ENCODE measurements around the gene FAM120B.

Gene FAM120B

DNA sequence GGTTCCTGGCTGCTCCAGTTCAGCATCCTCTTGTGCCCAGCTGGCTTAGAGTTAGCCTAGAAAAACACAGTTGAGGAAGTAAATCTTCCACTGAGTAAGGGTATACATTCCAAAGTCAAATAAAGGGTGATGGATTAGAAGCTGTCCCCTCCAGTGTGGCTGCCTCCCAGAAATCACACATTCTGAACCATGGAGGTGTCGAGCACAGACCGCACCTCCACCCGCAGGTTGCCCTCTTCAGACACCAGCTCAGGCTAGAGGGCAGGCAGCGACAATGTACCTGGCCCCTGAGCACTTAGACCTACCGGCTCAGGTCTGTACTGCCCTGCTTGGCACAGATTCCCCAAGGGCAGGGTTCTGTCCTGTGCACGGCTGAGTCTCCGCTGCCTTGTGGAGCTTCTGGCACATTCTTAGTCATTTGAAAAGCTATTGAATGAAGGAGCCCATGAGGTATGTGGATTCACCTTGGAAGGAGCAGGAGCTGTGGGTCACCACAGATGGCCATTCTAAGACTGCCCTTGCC lies 118.1 kb downstream of the FAM120B start:
- DNase-seq: no peak

DNA sequence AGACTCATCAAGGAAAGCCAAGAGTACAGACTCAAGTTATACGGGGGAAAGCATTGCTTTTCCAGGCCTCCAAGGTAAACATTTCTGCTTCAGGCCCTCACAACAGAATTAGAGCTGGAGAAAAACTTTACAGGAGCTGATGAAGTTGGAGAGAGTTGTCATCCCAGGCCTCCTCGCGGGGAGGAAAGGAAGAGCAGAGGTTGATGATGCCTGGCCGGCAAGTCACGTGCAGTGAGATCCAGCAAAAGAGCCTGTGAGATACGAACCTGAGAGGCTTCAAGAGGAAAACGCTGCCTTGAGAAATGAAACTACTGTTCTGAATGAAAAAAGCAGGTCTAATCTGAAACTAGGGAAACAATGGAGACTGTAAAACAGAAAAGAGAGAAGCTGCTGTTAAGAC lies 122.9 kb downstream of the FAM120B start:
- no peak for DNase-seq

DNA sequence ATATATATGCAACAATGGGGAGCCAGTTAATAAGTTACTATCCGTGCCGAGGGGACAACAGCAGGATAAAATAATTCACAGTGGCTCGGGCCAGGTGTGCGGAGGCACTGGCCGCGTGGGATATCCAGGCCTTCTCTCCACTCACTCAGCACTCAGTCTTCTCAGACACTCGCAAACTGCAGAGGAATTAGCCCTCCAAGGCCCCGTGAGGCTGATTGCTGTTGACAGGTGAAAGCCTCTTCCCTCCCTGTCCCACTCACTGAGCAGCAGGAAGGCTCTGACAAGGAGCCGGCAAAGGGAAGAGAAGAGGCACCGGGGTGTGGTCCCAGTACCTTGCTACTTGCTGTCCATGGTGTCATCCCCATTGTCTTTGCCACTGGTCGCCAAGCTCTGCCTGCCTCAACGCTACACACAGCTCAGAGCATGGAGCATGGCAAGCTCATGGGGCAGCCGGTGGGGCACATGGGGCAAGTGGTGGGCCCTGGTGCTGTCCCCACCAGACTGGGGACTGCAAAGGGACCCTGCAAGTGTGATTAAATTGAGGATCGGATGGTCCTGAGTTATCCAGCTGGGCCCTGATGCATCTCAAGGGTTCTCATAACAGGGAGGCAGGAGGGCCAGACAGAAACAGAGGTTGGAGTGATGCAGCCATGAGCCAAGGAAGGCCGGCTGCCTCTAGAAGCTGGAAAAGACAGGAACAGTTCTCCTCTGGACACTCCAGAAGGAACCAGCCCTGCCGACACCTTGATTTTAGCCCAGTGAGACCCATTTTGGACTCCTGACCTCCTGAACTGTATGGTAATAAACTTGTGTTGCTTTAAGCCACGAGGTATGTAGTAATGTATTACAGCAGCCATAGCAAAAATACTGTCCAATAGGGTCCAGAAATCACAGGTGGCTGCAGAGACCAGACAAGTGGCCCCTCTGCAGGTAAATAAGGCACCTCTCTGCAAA lies 126.9 kb downstream of the FAM120B start:
- no peak for DNase-seq

DNA sequence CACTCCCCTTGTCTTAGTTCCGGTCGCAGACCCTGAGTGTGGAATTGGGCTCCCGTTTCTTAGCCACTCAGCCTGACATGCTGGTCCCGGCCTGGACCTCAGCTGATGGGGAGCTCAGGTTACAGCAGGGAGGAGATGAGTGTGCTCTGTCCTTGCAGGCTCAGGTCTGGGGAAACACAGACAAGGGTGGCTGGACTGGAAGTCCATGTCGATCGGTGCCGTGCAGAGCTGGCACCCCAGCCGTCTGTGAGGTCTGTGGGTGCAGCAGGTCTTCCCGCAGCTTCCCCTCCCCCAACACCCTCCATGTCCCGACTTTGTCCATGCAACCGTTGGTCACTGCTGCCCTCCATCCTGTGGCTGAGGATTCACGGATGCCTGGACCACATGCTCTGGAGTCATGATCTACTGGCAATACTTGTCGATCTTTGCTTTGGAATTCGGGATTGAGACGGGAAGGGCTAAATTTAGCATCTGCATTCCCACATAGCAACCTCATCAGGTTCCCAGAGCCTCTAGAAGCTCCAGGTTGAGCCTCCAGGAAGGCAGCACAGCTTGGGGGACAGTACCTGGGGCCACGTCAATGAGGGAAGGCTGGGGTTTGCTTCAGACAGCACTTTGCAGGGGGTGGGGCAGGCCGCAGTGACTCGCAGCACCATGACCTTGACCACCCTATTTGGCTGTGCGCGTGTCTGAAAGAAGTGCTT lies 127.7 kb downstream of the FAM120B start:
- DNase-seq: no peak

DNA sequence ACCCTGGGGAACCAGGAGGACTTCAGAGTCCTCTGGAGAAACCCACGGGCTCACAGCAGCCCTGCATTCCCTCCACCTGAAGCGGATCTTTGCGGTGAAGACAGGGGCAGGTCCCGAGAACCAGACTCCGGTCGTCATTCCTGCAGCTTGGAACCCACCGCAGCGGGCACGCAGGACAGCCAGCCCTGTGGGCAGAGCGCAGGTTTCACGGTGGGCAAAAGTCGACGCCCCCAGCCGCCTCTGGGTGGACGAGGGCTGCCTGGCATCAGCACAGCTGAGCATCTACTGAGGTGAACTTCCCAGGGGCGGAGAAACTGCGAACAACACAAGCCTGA lies 128.2 kb downstream of the FAM120B start:
- DNase-seq: no peak

DNA sequence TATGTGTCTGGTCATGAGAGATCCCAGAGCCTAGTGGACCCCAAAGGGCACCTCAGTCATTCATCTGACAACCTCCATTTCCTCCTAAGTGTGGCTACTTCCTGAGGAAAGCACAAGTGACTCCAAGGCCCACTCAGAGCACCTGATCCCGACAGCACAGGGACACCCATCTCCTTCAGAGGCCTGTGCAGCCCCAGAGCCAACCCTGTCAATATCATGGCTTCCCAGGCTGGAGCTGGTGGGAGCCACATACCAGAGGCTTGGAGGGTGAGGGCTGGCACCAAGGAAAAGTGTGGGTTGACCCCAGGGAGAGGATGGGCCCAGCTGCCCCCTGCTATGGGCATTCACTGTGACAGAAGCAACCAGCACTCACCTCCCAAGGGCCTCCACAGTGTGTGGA lies 129.2 kb downstream of the FAM120B start:
- no peak for DNase-seq

DNA sequence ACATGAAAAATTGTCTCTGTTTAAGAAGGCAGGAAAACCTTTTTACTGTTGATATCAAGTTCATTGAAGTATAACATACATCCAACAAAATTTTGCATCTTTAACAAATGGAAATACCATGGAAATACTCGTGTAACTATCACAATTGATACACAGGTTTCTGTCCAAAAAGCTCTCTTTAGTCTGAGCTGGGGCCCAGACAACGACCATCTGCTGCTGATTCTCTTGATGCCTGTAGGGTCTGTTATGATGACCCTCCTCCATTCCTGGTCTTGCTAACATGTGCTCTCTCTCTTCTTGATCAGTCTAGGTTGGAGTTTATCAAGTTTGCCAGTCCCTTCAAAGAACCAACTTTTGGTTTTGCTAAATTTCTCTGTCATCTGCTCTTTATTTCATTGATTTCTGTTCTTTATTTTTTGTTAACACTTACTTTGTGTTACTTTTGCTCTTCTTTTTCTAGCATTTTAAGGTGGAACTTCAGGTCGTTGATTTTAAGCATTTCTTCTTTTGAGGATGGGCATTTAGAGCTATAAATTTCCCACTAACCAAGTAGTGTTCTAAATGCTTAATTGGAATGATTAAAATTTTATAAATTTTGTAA lies 129.8 kb downstream of the FAM120B start:
- DNase-seq: no peak

DNA sequence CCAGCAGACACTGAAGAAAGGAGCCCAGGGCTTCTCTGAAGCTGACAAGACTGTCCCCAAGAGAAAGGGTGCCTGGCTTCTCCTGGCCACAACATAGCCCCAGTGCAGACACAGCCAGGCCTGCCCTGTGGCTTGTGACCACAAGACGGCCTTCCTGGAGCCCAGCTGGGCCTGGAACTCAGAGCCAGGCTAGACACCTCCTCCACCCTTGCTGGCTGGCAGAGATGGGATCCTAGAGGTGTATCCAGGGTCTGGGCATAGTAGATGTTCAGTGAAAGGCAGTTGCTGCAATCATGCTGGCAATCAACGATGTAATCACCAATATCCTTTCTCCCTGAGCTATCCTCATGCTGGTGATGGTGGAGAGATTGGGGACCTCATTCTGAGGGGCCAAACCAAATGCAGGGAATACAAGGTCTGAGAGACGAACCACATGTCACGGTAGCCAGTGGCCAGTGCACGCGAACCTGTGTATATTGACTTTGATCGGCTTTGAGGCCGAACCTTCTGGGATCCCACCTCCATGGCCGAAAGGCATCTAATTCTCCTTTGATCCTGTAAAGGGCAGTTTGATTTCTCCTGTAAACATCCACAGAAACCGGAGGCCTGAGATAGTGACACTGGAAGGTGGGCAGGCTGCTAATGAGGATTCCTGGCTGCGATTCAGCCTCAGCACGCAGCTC lies 131.3 kb downstream of the FAM120B start:
- no peak for DNase-seq

DNA sequence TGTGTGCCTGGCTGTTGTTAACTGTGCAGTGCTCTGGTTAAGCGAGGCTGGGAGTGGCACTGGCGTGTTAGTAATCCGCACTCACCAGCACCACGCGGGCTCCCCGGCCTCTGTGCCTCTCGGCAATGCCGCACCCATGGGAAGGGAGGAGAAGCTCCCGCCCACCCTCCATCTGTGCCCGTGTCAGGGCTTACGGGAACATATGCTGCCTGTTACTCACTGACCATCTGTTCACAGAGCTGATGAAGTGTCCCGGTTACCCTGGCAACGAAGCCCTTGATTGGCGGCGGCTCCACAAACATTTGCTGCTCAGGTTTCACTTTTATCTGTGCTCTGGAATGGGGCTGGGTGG lies 131.8 kb downstream of the FAM120B start:
- DNase-seq: no peak

DNA sequence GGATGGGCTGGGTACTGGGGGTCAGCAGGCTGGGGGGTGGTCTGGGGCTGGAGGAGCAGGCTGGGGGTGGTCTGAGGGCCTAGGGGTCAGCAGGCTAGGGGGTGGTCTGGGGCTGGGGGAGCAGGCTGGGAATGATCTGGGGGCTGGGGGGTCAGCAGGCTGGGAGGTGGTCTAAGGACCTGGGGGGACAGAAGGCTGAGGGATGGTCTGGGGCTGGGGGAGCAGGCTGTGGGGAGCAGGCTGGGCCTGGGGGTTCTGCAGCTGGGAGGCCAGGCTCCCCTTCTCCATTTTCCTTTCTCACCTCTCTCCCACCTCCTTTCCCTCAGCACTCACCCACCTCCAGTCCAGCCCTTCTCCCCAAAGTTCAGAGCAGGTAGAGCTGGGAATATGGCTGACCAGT lies 132.3 kb downstream of the FAM120B start:
- no peak for DNase-seq

DNA sequence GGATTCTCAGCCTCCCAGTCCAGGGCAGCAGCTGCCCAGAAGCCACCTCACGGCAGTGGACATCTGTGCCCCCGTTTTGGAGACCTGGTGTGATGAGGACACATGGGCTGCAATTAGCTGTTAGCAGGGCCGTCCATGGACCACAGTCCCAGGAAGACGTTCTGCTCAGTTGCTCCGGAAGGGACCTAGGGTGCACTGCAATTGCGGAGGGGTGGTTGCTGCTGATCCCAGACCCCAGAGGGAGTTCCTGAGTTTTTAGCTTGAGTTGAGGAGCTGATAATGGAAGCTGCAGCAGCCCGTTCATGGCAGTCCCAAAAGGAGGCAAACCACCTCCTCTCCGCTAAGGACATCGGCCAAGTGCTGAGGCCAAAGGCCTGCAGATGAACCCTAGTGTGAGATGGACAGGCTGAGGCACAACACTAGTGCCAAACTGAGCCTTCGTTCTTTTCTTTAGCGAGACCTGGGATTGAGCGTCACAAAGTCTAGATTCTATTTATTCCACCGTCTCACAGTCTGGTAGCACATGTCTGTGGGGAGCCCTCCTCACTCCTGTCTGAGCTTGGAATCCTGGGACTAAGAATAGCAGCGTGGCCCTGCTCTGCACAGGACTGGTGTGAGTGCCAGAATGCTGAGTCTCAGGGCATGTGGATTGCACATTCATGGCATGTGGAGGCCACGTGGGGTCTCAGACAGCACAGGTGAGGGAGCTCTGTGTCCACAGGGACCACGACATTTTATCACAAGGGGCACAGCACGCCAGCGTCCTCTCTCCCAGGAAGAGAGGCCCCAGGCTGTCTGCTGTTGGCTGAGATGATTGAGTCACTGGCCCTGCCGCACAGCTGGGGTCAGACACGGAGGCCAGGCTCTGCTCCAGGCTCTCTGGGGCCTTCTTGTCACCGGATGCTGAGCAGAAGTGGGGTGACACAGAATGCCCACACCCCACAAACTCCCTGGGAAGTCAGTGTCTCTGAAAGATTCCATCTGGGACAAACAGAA lies 133.1 kb downstream of the FAM120B start:
- DNase-seq: no peak

DNA sequence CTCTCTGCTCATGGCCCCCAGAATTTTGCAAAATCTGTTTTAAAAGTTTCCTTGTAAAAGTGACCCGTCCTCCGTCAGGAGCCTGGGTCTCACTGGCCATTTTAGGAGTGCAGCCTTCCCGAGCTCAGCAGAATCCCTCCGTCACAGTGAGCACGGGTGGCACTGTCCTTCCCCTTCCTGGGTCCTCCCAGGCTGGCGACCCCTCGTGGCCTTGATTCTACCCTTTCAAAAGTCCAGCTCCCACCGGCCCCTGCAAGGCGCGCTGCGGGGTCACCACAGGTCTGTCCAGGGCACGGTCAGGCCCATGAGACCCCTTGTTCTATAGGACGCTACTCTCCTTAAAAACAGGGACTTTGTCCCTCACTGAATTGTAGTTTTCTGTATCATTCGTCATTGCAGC lies 133.9 kb downstream of the FAM120B start:
- DNase-seq: no peak

DNA sequence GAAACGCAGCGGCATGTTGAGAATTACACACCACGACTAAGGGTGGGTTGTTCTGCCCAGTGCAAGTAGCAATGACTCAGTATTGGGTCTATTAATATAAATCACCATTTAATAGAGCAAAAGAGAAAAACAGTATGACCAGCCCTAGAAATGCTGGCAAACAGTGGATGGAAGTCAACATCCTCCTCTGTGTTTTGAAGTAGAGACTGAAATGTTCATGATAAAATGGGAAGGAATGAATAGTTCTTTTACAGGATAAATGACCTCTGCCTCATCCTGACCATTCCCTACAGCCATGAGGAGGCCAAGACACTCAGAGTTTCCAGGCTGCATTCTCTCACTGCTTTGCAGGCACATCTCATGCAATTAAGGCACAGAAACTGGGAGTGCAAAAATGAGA lies 134.8 kb downstream of the FAM120B start:
- no peak for DNase-seq

DNA sequence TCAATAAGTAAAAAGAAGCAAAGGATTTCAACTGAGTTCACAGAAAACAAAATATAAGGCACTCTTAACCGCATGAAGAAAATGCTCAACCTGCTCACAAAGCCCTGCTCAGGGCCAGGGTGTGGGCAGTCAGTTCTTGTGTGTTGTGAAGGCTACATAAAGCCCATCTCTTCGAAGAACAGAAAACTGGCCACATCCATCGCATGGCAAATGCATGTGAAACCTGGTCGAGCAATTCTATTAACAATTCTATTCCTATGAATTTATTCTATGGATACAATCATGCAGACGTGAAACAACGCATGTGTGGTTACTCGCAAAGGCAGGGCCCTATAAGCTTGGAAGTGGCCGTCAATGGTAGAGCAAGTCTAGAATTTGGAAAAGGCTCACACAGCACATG lies 136.0 kb downstream of the FAM120B start:
- no peak for DNase-seq

DNA sequence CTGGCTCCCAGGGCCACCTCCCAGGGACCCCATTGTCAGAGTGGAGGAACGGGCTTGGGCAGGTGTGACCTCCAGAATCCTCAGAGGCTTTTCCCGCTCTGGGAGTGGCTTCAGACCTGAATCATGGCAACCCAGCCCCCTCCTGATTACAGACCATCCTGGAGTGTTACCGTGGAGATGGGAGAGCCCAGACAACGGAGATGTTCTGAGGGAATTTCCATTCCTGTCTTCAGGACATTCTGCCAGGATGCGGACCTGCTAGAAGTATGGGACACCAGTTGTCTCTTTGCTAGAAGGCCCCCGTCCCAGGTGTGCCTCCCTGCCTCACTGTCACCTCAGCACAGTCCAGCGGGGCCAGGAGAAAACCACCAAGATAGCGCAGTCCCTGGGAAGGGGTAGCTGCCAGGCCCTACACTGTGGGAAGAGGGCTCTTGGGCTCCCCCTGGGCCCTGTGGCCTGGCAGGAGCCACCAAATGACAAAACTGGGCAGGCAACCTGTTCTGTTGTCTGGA lies 136.6 kb downstream of the FAM120B start:
- no peak for DNase-seq

DNA sequence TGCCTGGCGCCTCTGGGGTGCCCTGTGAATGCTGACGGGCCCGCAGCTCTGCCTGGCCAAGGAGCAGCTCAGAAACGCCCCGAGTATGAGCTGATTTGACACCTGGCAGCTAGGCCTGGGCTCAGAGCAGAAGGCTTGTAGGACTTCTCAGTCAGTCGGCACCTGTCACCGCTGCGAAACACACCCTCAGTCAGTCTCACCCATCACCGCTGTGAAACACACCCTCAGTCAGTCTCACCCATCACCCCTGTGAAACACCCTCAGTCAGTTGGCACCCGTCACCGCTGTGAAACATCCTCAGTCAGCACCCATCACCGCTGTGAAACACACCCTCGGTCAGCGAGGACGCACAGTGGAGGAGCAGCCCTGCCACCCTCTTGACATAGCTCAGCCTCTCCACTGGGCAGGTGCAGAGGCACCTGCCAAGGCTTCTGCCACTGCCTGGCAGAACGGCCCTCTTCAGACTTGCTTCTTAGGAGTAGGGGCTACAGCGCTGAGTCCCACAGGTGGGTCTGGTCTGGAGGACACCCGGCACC lies 137.6 kb downstream of the FAM120B start:
- DNase-seq: no peak

DNA sequence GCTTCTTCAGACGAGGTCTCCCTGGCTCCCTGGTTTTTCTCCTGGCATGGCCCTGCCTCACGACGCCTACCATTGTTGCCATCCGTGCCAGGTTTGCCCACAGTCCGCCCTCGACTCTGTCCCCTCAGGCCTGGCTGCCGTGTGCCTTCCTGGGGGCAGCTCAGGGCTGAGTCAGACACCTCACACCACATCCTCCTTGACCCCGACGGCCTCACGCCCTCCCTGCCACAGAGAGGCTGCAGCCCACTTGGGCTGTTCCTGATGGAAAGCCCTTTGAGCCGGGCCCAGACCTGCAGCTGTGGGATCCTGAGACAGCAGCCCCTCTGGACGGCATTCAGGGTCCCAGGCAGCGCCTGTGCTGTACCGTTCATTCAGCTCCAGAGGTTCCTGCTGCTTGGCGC lies 138.3 kb downstream of the FAM120B start:
- no peak for DNase-seq

DNA sequence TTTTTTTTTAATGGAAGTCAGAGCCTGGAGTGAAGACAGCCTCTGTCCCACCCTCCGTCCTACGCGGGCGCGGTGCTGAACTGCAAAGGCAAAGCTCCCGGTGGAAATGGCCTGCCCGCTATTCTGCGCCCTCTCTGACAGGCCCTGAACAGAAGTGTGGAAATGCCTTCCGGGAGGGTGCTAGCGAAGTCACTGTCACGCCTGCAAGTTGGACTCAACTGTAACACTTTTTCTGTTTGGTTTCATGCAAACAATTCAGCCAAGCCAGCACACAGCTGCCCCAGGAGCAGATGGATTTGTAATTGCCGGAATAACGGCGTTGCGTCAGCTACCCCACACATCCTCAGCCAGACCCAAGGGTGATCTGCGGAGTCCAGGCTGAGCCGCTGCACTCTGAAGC lies 138.9 kb downstream of the FAM120B start:
- no peak for DNase-seq

DNA sequence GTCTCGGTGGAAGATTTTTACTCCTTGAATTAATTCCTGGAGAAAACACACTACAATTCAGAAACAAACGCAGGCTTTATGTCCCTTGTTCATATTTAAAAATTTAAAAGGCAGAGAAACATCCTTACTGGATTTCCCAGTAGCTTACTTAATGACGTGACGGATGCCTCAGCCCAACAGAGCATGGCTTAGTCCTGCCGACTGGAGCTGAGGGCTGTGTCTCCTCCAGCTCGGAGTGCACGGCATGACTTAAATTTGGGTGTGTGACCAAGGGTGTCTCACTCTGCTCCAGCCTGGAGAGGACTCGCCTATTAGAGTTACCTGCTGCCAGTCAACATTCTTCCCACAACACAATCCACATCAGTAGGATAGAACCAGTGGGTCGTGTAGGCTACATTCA lies 139.4 kb downstream of the FAM120B start:
- no peak for DNase-seq

DNA sequence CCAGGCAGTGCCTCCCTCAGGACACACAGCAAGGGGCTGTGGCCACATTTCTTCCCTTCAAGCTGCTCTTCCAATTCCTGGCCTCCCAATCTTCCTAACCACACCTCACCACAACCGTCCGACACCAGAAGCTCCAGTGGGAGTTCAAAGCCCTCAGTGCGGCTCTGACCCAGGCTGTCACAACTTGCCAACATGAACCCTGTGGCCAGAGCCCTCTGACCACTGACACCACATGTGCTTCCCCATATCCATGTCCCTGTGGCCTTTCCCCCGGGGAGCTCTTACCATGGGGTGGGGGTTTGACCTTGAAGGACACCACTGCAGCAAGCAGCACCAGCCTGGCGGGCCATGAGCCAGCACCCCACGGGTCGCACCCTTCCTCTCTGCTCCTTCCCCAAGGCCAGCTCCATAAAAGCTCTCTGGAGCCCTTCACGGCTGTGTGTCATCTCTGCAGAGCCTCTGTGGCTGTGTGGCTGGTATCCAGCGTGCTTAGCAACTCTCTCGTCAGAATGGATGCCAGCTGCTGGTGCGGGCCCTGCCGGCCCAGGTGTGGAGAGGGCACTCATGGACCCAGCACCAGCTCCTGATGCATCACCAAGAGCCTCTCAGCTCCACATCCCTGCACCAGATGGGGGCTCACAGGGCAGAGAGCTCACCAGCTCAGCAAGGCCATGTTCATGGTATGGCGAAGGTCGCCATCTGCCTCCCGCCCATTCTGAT lies 140.4 kb downstream of the FAM120B start:
- DNase-seq: no peak

DNA sequence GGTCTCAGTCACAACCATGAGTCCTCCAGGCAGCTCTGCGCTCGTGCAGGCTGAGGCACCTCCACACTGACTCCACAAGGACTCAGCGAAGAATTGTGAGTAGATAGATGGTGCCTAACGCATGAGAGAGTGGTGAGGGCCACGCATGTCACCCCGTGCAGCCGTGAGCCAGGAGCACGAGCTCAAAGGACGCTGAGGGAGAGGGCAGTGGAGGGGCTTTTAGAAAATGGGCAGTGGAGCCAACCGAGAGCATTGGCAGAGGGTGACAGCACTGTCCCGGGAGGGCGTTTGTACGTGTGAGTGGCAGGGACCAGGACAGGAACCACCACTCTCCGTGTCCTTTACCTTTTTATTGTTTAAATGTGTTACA lies 141.0 kb downstream of the FAM120B start:
- no peak for DNase-seq

Data from activated gamma-delta T cell (primary cell).